C1 segment of cervical spinal cord (tissue), 14 donors: ENCODE results near the gene GPR35.
A peak's percentile ranks its signal among the peaks of the same experiment; 100 is the strongest.
"Not testable (repeated sequence)": the region's sequence is repeated elsewhere in the genome, so short reads cannot be mapped to it uniquely, and the experiment has no call there.

Experiments
- DNase-seq, 14 donors: peaks; one replicate each; lab custom pipeline; 2025; lab: John Stamatoyannopoulos, UW

The GPR35 gene

DNA sequence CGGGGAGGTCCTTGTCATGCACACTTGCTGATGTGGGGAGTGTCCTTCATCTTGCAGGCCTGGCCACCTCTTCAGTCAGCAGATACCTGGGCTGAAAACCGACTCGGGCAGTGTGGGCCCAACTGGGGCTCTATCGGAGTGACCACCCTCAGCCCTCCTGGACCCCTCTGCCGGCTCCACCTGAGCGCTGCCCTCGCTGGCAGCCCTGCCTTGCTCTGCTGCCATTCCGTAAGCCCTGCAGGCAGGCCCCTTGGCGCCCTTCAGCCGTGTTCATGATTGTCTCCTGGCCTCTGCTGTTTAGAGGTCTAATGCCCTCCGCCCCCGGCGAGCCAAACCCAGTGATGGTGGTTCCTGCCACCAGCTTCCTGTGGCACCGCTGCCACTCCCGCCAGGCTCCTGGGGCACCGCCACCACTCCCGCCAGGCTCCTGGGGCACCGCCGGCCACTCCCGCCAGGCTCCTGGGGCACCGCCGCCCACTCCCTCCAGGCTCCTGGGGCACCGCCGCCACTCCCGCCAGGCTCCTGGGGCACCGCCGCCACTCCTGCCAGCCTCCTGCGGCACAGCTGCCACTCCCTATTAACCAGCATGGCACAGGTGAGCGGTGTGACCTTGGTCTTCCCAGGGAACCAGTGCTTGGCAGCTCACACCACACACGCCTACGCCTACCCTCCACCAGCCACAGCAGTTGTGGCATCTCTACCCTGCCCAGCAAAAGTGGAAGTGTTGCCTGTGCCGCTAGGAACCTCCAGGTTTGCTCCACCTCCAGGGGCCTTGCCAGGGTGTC lies 22.8 kb upstream of the GPR35 start:
- no peak for DNase-seq

- no peak for DNase-seq
Measured at GRCh38 chr2:240603081-240603835, 22.0 kb upstream of the GPR35 start.

DNA sequence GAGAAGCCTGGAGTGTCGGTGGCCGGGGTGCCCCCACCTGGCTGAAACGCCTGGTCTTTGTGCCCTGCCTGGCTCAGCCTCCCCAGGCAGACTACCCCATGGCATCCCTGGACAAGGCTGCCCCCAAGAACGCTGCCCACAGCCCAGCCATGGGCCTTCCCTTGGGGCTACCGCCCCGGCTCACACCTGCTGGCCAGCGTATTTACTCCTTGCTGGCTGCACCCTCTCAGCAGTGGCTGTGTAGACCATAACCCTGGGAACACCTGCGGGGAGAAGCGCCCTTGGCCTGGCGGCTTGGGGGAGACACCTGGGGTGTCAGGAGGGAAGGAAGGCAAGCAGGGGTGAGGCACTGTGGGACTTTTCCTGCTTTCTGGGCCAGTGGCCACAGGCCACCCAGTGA lies 21.4 kb upstream of the GPR35 start:
- no peak for DNase-seq

DNA sequence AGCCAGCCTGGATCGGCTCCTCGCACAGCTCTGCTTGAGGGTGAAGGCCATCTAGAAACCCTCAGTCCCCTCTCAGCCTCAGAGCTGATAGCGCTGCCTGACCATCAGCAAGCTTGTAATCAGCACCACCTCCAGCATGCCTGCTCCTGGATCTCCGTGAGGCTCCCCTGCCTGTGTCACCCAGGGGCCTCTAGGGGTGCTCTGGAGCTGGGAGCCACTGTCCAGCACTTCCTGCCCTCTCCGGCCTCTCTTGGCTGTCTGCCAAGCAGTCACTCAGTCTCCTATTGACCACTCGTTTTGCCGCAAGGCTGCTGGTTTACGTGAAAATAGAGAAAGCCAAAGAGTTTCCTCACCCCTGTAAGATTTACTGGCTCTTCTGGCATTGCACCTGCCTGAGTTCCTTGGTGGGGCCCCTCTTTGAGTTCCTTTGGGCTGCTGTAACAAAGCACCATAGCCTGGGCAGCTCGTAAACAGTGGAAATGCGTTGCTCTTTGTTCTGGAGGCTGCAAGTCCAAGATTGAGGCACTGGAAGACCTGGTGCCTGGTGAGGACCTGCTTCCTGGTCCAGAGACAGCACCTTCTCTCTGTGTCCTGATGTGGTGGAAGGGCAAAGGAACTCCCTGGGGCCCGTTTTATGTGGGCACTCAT lies 20.9 kb upstream of the GPR35 start:
- DNase-seq: peak in 13 of 14 donors; percentile 13 to 83 (median 67)

DNA sequence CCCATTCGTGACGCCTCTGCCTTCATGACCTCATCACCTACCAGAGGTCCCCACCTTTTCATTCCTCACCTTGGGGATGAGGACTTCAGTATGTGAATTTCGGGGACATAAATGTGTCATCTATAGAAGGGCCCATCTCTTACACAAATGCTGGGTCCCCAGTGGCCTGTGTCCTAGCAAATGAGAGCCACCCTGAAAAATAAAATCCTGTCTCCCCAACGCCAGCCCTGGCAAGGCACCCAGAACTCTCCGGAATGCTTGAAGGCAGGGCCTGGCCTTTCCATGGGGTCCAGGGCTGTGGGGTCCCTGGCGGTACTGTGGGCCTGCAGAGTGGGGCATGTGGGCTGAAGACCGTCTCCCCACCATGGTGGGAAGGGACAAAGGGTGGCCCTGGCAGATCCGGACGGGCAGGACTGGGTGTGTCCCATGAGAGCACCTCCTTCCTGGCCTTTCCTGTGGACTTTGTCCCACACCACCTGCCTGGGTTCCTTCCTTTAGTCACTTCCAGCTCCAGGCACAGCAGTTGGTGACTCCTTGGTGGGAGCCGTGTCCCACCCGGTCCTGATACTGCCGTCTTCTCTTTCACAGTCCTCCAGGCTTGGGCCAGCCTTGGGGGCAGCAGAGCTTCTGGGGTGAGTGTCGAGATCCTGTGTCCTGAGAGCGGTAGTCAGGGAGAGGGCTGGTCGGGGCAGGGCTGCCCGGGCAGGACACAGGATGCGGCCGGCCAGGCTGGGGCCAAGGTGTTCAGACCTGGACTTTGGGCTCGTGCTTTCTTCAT lies 20.2 kb upstream of the GPR35 start:
- no peak for DNase-seq

DNA sequence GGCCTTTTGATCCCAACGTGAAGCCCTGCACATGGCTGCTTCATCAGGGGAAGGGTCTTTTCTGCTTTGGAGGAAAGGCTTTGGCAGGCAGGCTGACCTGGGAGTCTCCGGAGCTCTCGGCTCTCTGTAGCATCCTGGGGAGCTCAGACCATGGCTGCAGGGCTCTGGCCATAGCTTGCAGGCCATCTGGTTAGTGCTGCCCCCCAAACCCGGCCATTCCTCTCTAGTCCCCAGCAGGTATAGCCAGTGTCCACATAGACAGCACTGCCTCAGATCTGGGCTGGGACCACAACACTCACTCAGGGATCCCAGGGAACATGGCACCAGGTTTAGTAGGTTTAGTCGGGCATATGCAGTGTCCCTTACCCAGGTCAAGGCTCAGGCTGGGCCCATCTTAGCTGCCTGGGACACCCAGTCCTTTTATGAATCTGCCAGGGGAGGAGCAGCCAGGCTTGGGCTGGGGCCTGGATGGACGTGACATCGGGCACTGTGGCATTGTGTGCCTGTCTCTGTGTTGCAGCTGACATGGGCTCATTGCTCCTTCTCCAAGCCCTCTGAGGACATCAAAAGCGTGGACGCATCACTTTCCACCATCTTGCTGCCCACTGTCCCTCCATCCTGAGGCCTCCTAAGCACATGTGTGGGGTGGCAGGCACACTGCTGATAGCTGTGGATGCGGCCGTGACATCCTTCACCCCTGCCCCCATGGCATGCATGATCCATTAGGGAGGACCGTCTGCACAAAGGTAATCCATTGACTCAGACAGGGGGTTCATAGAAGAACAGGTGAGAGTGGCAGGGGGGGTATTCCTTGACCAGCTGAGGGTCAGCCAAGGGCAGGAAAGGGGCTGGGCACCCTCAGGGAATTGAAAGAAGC lies 19.2 kb upstream of the GPR35 start:
- no peak for DNase-seq

GRCh38 chr2:240611601-240612210 lies 13.6 kb upstream of the GPR35 start:
- DNase-seq: peak in 1 of 14 donors; percentile 22

DNA sequence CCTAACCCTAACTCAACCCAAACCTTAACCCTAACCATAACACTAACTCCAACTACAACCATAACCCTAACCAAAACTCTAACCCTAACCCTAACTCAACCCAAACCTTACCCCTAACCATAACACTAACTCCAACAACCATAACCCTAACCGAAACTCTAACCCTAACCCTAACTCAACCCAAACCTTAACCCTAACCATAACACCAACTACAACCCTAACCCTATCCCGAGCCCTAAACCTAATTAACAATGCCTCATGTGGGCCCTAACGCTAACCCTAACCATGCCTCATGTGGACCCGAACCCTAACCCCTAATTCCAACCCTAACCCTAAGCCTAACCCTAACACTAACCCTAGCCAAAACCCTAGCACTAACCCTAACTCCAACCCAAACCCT lies 11.5 kb upstream of the GPR35 start:
- no peak for DNase-seq

DNA sequence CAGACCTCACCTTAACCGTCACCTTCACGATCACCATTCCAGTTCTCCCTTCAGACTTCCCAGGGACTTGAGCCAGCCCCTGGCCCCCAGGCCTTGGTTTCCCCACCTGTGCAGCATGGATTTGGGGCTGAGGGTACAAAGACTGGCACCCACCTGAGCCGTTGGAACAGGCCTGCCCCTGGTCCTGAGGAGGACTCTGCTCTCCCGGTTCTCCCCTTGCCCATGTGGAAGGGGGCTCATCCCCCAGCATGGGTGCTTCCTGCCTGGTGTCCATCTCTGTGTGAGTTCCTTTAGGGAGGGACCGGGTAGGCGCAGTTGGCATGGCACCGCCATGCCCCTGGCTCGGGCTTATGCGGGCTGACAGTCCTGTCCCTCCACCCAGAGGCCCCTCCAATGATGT lies 10.9 kb upstream of the GPR35 start:
- DNase-seq: no peak

GRCh38 chr2:240615396-240615795 lies 9.9 kb upstream of the GPR35 start:
- no peak for DNase-seq

DNA sequence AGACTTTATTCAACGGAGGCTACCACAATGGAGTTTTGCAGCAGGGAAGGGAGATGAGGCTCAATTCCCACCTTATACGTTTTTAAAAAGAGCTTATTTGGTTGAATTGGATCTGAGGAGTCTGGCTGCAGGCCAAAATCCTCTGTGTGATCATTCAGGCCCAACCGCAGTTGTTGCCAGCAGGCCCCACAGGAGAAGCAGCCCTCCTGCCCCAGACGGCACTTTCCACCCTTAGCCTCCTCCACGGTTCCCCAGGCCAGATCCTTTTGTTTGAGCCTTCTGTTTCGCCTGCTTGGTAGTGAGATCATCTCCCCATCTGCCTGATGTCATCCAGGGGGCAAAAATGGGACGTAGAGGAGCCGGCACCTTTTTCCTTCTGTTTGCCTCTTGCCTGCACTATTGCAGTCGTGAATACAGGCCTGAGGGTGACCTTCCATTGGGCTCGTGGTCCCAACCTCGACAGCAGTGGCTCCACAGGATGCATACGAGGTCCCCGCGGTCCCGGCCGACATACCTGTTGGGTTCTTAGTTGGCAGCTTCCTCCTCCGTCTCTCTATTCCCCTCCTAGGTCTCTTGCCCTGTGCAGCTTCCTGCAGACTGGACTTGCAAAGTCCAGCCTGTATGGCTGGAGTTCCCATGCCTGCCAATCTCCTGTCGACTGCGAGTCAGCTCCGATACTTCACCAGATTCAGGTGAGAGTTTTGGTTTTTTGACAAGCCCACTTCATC lies 9.3 kb upstream of the GPR35 start:
- DNase-seq: no peak

DNA sequence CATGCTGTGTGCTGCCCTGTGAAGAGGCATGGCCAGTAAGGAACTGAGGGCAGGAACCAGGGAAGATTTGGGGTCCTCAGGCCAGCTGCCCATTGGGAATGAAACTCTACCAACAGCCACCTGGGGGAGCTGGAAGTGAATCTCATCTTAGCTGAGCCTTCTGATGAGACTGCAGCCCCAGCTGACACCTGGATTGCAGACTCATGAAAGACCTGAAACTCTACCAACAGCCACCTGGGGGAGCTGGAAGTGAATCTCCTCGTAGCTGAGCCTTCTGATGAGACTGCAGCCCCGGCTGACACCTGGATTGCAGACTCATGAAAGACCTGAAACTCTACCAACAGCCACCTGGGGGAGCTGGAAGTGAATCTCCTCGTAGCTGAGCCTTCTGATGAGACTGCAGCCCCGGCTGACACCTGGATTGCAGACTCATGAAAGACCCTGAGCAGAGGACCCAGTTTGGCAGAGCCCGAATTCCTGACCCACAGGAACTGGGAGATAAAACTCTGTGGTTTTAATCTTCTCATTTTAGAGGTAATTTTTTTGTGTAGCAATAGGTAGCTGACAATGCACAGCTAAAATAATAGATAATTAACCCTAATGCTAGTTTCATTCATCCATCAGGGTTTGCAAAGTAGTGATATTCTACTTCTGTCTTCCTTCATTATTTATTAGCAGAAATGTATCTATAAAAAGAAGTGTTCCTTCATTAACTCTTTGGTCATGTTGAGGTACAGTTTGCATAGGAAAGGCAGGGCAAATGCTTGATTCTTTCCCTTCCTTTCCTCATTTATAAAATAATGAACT lies 8.2 kb upstream of the GPR35 start:
- DNase-seq: not testable (repeated sequence)

DNA sequence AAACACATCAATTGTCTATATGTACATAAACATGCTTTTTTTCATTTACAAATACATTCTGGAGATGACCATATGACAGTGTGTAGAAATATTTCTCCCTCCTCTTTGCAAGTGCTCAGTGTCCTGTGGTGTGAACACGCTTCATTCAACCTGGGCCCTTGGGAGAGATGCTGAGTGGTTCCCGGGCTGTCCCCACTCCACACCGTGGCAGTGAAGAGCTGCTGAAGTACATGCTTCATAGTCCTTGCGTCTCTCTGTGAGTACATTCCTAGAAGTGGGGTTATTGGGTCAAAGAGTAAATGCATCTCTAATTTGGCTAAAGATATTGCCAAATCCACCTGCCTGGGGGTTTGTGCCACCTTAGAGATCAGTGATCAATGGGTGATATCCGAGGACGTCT lies 6.5 kb upstream of the GPR35 start:
- no peak for DNase-seq

- no peak for DNase-seq
Measured at GRCh38 chr2:240619506-240620148, 5.7 kb upstream of the GPR35 start.

GRCh38 chr2:240620149-240620731 lies 5.0 kb upstream of the GPR35 start:
- DNase-seq: no peak

DNA sequence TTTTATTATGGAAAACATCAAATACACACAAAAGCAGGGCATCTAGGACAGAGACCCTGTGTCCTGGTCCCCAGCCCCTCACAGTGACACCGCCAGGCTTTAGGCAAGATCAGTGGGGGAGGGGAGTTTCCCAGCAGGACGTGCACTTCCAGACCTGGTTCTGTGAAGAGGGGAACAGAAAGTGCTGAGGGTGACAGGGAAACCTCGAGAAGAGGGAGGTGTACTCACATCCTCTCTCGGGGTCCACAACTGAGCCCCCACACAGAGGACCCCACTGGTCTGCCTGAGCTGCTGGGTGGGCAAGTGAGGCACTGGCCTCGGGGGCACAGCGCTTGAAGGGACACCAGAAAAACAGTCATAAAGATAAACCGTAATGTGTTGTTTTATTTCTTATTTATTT lies 4.4 kb upstream of the GPR35 start:
- no peak for DNase-seq

- DNase-seq: no peak
Measured at GRCh38 chr2:240622060-240622411, 3.2 kb upstream of the GPR35 start.
